Measurements from ENCODE around the gene TSLP.

DNA sequence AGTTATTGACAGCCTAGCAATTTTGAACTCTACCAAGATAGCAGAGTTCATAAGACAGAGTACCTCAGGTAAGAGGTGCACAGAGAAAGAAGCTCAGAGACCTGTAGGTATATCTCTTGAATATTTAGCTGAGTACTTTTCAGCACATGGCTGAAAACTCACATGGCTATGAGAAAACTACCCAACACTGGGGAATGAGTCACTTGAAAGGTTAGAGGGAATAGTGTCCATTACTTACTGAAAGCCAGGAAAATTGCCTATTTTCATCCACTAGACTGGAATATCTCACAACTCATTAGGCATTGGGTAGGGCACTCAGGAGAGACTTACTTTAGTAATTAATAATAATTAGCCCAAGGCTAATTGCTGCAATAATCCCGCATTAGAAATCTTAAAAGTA, 8.3 kb downstream of the TSLP start:
- TF ChIP-seq, protein P1, sequence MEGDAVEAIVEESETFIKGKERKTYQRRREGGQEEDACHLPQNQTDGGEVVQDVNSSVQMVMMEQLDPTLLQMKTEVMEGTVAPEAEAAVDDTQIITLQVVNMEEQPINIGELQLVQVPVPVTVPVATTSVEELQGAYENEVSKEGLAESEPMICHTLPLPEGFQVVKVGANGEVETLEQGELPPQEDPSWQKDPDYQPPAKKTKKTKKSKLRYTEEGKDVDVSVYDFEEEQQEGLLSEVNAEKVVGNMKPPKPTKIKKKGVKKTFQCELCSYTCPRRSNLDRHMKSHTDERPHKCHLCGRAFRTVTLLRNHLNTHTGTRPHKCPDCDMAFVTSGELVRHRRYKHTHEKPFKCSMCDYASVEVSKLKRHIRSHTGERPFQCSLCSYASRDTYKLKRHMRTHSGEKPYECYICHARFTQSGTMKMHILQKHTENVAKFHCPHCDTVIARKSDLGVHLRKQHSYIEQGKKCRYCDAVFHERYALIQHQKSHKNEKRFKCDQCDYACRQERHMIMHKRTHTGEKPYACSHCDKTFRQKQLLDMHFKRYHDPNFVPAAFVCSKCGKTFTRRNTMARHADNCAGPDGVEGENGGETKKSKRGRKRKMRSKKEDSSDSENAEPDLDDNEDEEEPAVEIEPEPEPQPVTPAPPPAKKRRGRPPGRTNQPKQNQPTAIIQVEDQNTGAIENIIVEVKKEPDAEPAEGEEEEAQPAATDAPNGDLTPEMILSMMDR (IDR thresholded peaks at IDR 0.05): no peak
- no peak for TF ChIP-seq POLR2A (IDR thresholded peaks at IDR 0.05)

Data from breast epithelium (tissue), 3 donors.